ENCODE data around the gene NHP2.
"Not testable (repeated sequence)": the region's sequence is repeated elsewhere in the genome, so short reads cannot be mapped to it uniquely, and the experiment has no call there.

NHP2 gene

DNA sequence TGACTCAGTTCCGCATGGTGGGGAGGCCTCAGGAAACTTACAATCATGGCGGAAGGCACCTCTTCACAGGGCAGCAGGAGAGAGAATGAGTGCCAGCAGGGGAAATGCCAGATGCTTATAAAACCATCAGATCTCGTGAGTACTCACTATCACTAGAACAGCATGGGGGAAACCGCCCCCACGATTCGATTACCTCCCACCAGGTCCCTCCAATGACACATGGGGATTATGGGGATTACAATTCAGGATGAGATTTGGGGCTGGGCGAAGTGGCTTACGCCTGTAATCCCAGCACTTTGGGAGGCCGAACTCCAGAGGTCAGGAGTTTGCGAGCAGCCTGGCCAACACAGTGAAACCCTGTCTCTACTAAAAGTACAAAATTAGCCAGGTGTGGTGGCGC lies 44.5 kb upstream of the NHP2 start:
- WGBS (ENCODE audit: insufficient coverage) = 81% methylated on average over 10 of the region's 11 CpGs
- H3K4me3 ChIP-seq (ENCODE audit: control insufficient read depth in 1 of 7, extremely low read depth in 1 of 7, insufficient read depth in 4 of 7, low read depth in 2 of 7, low read length in 6 of 7); H3K27me3 ChIP-seq (replicated peaks in 2 of 5; ENCODE audit: control insufficient read depth in 4 of 5, insufficient read depth in 5 of 5, low read length in 4 of 5); H3K27ac ChIP-seq (ENCODE audit: insufficient read depth in 1 of 2, low read depth in 1 of 2, low read length in 2 of 2, poor library complexity in 1 of 2, severe bottlenecking in 2 of 2); POLR2A ChIA-PET; DNase-seq; H3K9me3 ChIP-seq (ENCODE audit: control extremely low read depth in 1 of 5, control insufficient read depth in 4 of 5, insufficient read depth in 2 of 5, low read depth in 1 of 5, low read length in 4 of 5); H3K36me3 ChIP-seq (ENCODE audit: control insufficient read depth in 4 of 4, insufficient read depth in 4 of 4, low read length in 3 of 4): not testable (repeated sequence)
- H3K4me1 ChIP-seq (ENCODE audit: control extremely low read depth in 1 of 4, control insufficient read depth in 4 of 4, insufficient read depth in 4 of 4, low read length in 3 of 4) = peaks cover 6 to 55% (median 48%) of the 10 kb centered on the region in 4 experiments
- CTCF ChIA-PET = interaction anchor here (0.6 to 1.0 kb wide), 2 partner anchors 9 to 782 kb away, joined by 3 read pairs; no protein-coding TSS in a partner anchor

DNA sequence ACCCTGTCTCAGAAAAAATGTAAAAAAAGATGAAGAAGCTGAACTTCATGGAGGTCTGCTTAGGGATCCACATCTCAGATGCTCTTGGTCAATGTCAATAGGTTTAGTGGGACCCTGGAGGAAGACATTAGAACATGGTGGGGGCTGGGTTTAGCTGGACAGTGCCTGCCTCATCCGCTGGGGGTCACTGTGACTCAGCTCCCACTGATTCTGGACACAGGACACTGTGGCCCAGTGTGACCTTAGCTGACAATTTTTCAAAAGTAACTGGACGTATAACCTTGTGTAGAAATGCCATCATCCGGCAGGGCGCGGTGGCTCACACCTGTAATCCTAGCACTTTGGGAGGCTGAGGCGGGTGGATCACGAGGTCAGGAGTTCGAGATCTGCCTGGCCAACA lies 43.3 kb upstream of the NHP2 start:
- POLR2A ChIA-PET = no interaction called here
- H3K36me3 ChIP-seq (ENCODE audit: control insufficient read depth in 4 of 4, insufficient read depth in 4 of 4, low read length in 3 of 4) = no peaks in the 10 kb centered on the region
- H3K9me3 ChIP-seq (ENCODE audit: control extremely low read depth in 1 of 5, control insufficient read depth in 4 of 5, insufficient read depth in 2 of 5, low read depth in 1 of 5, low read length in 4 of 5) = peaks cover 0 to 5% (median 0%) of the 10 kb centered on the region in 5 experiments
- no peak overlapping the region for H3K4me3 ChIP-seq (ENCODE audit: control insufficient read depth in 1 of 7, extremely low read depth in 1 of 7, insufficient read depth in 4 of 7, low read depth in 2 of 7, low read length in 6 of 7)
- H3K27ac ChIP-seq (ENCODE audit: insufficient read depth in 1 of 2, low read depth in 1 of 2, low read length in 2 of 2, poor library complexity in 1 of 2, severe bottlenecking in 2 of 2) = no peak overlapping the region
- 90% methylated on average over 5 of the region's 8 CpGs for WGBS (ENCODE audit: insufficient coverage)
- H3K27me3 ChIP-seq (replicated peaks in 2 of 5; ENCODE audit: control insufficient read depth in 4 of 5, insufficient read depth in 5 of 5, low read length in 4 of 5) = no peaks in the 10 kb centered on the region
- peaks cover 6 to 52% (median 47%) of the 10 kb centered on the region in 4 experiments for H3K4me1 ChIP-seq (ENCODE audit: control extremely low read depth in 1 of 4, control insufficient read depth in 4 of 4, insufficient read depth in 4 of 4, low read length in 3 of 4)
- CTCF ChIA-PET = interaction anchor here (0.9 to 1.6 kb wide), 3 partner anchors 9 to 31 kb away, joined by 3 to 6 read pairs (median 3); no protein-coding TSS in a partner anchor
- DNase-seq = no peak

DNA sequence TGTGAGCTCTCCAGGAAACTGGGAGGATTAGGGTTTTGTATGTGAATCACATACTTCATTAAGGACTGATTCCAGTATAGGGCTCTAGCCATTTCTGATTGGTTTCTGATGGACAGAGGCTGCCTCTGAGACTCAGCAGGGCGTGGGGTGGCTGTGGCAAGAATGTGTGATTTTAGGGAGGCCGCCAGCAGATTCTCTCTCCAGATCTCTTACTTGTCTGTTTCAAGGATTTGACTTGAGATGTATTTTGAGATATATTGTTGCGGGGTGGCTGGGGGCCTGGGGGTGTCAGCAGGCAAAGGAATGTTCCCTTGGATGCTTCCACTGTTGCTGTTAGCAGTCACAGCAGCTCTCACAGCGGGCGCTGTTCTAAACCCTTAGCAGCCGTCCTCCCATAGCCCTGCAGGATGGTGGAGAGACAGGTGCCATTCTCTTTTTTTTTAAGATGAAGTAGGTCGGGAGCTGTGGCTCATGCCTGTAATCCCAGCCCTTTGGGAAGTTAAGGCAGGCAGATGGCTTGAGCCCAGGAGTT lies 42.7 kb upstream of the NHP2 start:
- ChIA-PET CTCF (interaction anchor here (0.6 to 1.6 kb wide), 2 partner anchors 11 to 123 kb away, joined by 3 to 6 read pairs; no protein-coding TSS in a partner anchor), POLR2A (interaction anchor here (1.0 kb wide), 1 partner anchor 9 kb away, joined by 3 read pairs; no protein-coding TSS in a partner anchor)

DNA sequence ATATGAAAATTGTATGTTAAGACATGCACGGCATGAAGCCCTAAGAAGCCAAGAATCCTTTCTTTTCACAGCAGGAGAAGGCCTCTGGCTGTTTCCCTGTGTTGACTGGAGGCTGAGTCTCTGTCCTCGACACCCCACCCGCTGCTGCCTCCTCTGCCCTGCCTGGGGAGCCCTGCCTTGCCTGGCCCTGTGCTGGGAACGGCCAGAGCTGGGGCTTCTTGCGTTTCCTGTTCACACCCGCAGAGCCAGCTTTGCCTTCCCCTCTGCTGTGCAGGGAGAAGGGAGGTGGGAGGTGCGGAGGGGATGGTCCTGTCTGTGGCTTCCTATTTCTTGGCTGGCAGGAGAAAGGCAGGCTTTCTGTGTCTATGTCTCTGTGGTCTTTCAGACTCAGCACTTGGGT lies 40.3 kb upstream of the NHP2 start:
- H3K27ac ChIP-seq (ENCODE audit: insufficient read depth in 1 of 2, low read depth in 1 of 2, low read length in 2 of 2, poor library complexity in 1 of 2, severe bottlenecking in 2 of 2) = peak overlapping the region in 1 of 2 experiments; percentile 30
- 11% methylated on average over 6 of the region's 7 CpGs for WGBS (ENCODE audit: insufficient coverage)
- no peaks in the 10 kb centered on the region for H3K27me3 ChIP-seq (replicated peaks in 2 of 5; ENCODE audit: control insufficient read depth in 4 of 5, insufficient read depth in 5 of 5, low read length in 4 of 5)
- ChIA-PET CTCF (interaction anchor here (1.0 to 2.2 kb wide), 2 partner anchors 10 to 12 kb away, joined by 3 to 9 read pairs; no protein-coding TSS in a partner anchor), POLR2A (interaction anchor here (0.7 to 1.2 kb wide), 3 partner anchors 9 to 12 kb away, joined by 3 to 5 read pairs (median 5); partner anchors contain the start of gene HNRNPAB)
- H3K36me3 ChIP-seq (ENCODE audit: control insufficient read depth in 4 of 4, insufficient read depth in 4 of 4, low read length in 3 of 4) = no peaks in the 10 kb centered on the region
- peak in 2 of 3 donors; percentile 46 to 53 for DNase-seq
- peaks cover 3 to 30% (median 29%) of the 10 kb centered on the region in 4 experiments for H3K4me1 ChIP-seq (ENCODE audit: control extremely low read depth in 1 of 4, control insufficient read depth in 4 of 4, insufficient read depth in 4 of 4, low read length in 3 of 4)
- peaks cover 0 to 5% (median 0%) of the 10 kb centered on the region in 5 experiments for H3K9me3 ChIP-seq (ENCODE audit: control extremely low read depth in 1 of 5, control insufficient read depth in 4 of 5, insufficient read depth in 2 of 5, low read depth in 1 of 5, low read length in 4 of 5)
- H3K4me3 ChIP-seq (ENCODE audit: control insufficient read depth in 1 of 7, extremely low read depth in 1 of 7, insufficient read depth in 4 of 7, low read depth in 2 of 7, low read length in 6 of 7) = peak overlapping the region in 5 of 7 experiments; percentile 5 to 50 (median 37)

More for the DNA sequence above, 42.7 kb upstream of the NHP2 start:
- H3K36me3 ChIP-seq (ENCODE audit: control insufficient read depth in 4 of 4, insufficient read depth in 4 of 4, low read length in 3 of 4) = no peaks in the 10 kb centered on the region
- H3K4me3 ChIP-seq (ENCODE audit: control insufficient read depth in 1 of 7, extremely low read depth in 1 of 7, insufficient read depth in 4 of 7, low read depth in 2 of 7, low read length in 6 of 7) = no peak overlapping the region
- no peaks in the 10 kb centered on the region for H3K27me3 ChIP-seq (replicated peaks in 2 of 5; ENCODE audit: control insufficient read depth in 4 of 5, insufficient read depth in 5 of 5, low read length in 4 of 5)
- H3K27ac ChIP-seq (ENCODE audit: insufficient read depth in 1 of 2, low read depth in 1 of 2, low read length in 2 of 2, poor library complexity in 1 of 2, severe bottlenecking in 2 of 2) = no peak overlapping the region
- peaks cover 0 to 5% (median 0%) of the 10 kb centered on the region in 5 experiments for H3K9me3 ChIP-seq (ENCODE audit: control extremely low read depth in 1 of 5, control insufficient read depth in 4 of 5, insufficient read depth in 2 of 5, low read depth in 1 of 5, low read length in 4 of 5)
- peaks cover 6 to 45% (median 41%) of the 10 kb centered on the region in 4 experiments for H3K4me1 ChIP-seq (ENCODE audit: control extremely low read depth in 1 of 4, control insufficient read depth in 4 of 4, insufficient read depth in 4 of 4, low read length in 3 of 4)
- DNase-seq = no peak
- 98% methylated on average over 6 of the region's 7 CpGs for WGBS (ENCODE audit: insufficient coverage)

DNA sequence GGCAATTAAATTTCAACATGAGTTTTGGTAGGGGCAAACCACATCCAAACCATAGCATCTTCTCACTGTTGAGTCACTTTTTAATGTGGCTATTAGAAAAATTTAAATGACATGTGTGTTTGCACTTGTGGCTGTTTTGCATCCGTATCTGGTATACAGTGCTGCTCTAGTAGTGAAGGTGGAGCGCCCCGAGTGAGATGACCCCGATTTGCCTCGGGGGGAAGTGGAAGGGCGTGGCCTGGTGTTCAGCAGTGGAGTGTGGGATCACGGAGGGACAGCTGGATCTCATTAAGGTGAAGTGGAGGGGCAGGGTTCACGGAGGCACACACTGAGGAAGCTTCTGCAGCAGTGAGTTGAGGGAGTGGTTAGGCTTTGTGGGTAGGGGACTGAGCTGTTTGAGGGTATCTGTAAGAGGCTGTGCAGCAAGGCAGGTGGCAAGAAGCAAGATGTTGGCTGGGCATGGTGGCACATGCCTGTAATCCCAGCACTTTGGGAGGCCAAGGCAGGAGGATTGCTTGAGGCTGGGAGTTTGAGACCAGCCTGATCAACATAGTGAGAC lies 39.6 kb upstream of the NHP2 start:
- 66% methylated on average over 8 of the region's 8 CpGs for WGBS (ENCODE audit: insufficient coverage)
- DNase-seq = peak in 1 of 3 donors; percentile 36
- no peaks in the 10 kb centered on the region for H3K36me3 ChIP-seq (ENCODE audit: control insufficient read depth in 4 of 4, insufficient read depth in 4 of 4, low read length in 3 of 4)
- peak overlapping the region in 1 of 7 experiments; percentile 1 for H3K4me3 ChIP-seq (ENCODE audit: control insufficient read depth in 1 of 7, extremely low read depth in 1 of 7, insufficient read depth in 4 of 7, low read depth in 2 of 7, low read length in 6 of 7)
- no peaks in the 10 kb centered on the region for H3K27me3 ChIP-seq (replicated peaks in 2 of 5; ENCODE audit: control insufficient read depth in 4 of 5, insufficient read depth in 5 of 5, low read length in 4 of 5)
- ChIA-PET CTCF (interaction anchor here (1.0 to 2.2 kb wide), 2 partner anchors 9 to 11 kb away, joined by 3 to 9 read pairs; no protein-coding TSS in a partner anchor), POLR2A (interaction anchor here (0.7 to 0.8 kb wide), 2 partner anchors 8 to 11 kb away, joined by 3 to 5 read pairs; partner anchors contain the start of gene HNRNPAB)
- H3K9me3 ChIP-seq (ENCODE audit: control extremely low read depth in 1 of 5, control insufficient read depth in 4 of 5, insufficient read depth in 2 of 5, low read depth in 1 of 5, low read length in 4 of 5) = peaks cover 0 to 5% (median 0%) of the 10 kb centered on the region in 5 experiments
- H3K4me1 ChIP-seq (ENCODE audit: control extremely low read depth in 1 of 4, control insufficient read depth in 4 of 4, insufficient read depth in 4 of 4, low read length in 3 of 4) = peaks cover 3 to 24% (median 23%) of the 10 kb centered on the region in 4 experiments
- peak overlapping the region in 1 of 2 experiments; percentile 30 for H3K27ac ChIP-seq (ENCODE audit: insufficient read depth in 1 of 2, low read depth in 1 of 2, low read length in 2 of 2, poor library complexity in 1 of 2, severe bottlenecking in 2 of 2)

DNA sequence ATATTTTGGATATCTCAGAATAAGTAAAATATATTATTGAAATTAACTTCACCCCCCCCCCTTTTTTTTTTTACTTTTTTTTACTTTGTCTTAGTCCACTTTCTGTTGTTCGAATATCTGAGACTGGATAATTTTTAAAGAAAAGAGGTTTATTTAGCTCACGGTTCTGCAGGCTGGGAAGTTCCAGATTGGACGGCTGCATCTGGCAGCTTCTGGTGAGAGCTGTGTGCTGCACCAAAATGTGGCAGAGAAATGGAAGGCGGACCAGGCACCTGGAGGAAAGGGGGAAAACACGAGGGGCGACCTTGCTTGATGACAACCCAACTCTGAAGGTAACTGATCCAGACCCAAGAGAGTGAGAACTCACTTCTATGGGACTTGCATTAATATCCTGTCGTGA lies 39.1 kb upstream of the NHP2 start:
- Histone ChIP-seq H3K27ac (ENCODE audit: insufficient read depth in 1 of 2, low read depth in 1 of 2, low read length in 2 of 2, poor library complexity in 1 of 2, severe bottlenecking in 2 of 2) (no peak overlapping the region), H3K4me3 (ENCODE audit: control insufficient read depth in 1 of 7, extremely low read depth in 1 of 7, insufficient read depth in 4 of 7, low read depth in 2 of 7, low read length in 6 of 7) (no peak overlapping the region), H3K4me1 (ENCODE audit: control extremely low read depth in 1 of 4, control insufficient read depth in 4 of 4, insufficient read depth in 4 of 4, low read length in 3 of 4) (peaks cover 3 to 24% (median 21%) of the 10 kb centered on the region in 4 experiments), H3K9me3 (ENCODE audit: control extremely low read depth in 1 of 5, control insufficient read depth in 4 of 5, insufficient read depth in 2 of 5, low read depth in 1 of 5, low read length in 4 of 5) (peaks cover 0 to 5% (median 0%) of the 10 kb centered on the region in 5 experiments), H3K27me3 (replicated peaks in 2 of 5; ENCODE audit: control insufficient read depth in 4 of 5, insufficient read depth in 5 of 5, low read length in 4 of 5) (no peaks in the 10 kb centered on the region), H3K36me3 (ENCODE audit: control insufficient read depth in 4 of 4, insufficient read depth in 4 of 4, low read length in 3 of 4) (no peaks in the 10 kb centered on the region)
- no peak for DNase-seq
- 98% methylated on average over 6 of the region's 7 CpGs for WGBS (ENCODE audit: insufficient coverage)
- ChIA-PET POLR2A (no interaction called here), CTCF (interaction anchor here (1.0 kb wide), 1 partner anchor 15 kb away, joined by 3 read pairs; no protein-coding TSS in a partner anchor)

DNA sequence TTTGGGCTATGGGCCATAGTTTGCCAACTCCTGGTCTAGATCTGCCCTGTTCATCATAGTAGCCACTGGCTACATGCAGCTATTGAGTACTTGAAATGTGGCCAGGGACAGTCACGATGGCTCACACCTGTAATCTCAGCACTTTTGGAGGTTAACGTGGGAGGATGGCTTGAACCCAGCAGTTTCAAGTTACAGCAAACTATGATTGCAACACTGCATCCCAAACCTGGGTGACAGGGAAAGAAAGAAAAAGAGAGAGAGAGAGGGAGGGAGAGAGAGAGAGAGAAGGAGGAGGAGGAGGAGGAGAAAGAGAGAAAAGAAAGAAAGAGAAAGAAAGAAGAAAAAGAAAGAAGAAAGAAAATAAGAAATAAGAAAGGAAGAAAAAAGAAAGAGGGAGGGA lies 38.6 kb upstream of the NHP2 start:
- no peak for DNase-seq
- Histone ChIP-seq H3K9me3 (ENCODE audit: control extremely low read depth in 1 of 5, control insufficient read depth in 4 of 5, insufficient read depth in 2 of 5, low read depth in 1 of 5, low read length in 4 of 5) (peaks cover 0 to 5% (median 0%) of the 10 kb centered on the region in 5 experiments), H3K4me1 (ENCODE audit: control extremely low read depth in 1 of 4, control insufficient read depth in 4 of 4, insufficient read depth in 4 of 4, low read length in 3 of 4) (peaks cover 3 to 24% (median 21%) of the 10 kb centered on the region in 4 experiments), H3K36me3 (ENCODE audit: control insufficient read depth in 4 of 4, insufficient read depth in 4 of 4, low read length in 3 of 4) (no peaks in the 10 kb centered on the region), H3K4me3 (ENCODE audit: control insufficient read depth in 1 of 7, extremely low read depth in 1 of 7, insufficient read depth in 4 of 7, low read depth in 2 of 7, low read length in 6 of 7) (no peak overlapping the region), H3K27me3 (replicated peaks in 2 of 5; ENCODE audit: control insufficient read depth in 4 of 5, insufficient read depth in 5 of 5, low read length in 4 of 5) (no peaks in the 10 kb centered on the region), H3K27ac (ENCODE audit: insufficient read depth in 1 of 2, low read depth in 1 of 2, low read length in 2 of 2, poor library complexity in 1 of 2, severe bottlenecking in 2 of 2) (no peak overlapping the region)
- ChIA-PET CTCF (interaction anchor here (1.0 kb wide), 1 partner anchor 15 kb away, joined by 3 read pairs; no protein-coding TSS in a partner anchor), POLR2A (no interaction called here)
- WGBS (ENCODE audit: insufficient coverage) = 100% methylated on average over 1 of the region's 2 CpGs
